A549 treated with GW870086 at 1 μM for 4 hours (cell line): ENCODE data around the gene ZBTB12. TPM values are rescaled to one million over a fixed set of nuclear protein-coding genes. Genes with fewer than 3 reads are reported as not detected.

Source experiments
- total RNA-seq: library from RNA; stranded (reverse); fragments of 200-300 nt; extraction: Qiagen RNA extraction; gene quantifications from 5 replicates; pipeline ENCODE4 v1.2.3, GENCODE V29; 2022; ENCODE audit warnings: low read depth

The ZBTB12 gene
- total RNA-seq, result 3.1 to 4.0 TPM (median 3.5 TPM) in 5 replicates

GRCh38 chr6:31901953-31902643 lies at the start of gene ZBTB12:
Gene ZBTB12, minus strand, starts transcription at chr6:31902086. Its CDS starts 781 bp downstream, at chr6:31901305.

GRCh38 chr6:31945507-31946369 lies 43.9 kb upstream of the ZBTB12 start, which contains the start of gene CFB:
Gene CFB, plus strand, starts transcription at chr6:31946095. Its CDS starts 127 bp downstream, at chr6:31946222.

GRCh38 chr6:31927242-31927862 lies 25.5 kb upstream of the ZBTB12 start, which contains the start of gene C2:
Gene C2, plus strand, starts transcription at chr6:31927717. Its CDS starts 36 bp downstream, at chr6:31927753.

GRCh38 chr6:31897612-31898382 lies 4.1 kb downstream of the ZBTB12 start, which contains the start of gene EHMT2:
Gene EHMT2, minus strand, starts transcription at chr6:31897698. Its CDS starts 21 bp downstream, at chr6:31897677.

GRCh38 chr6:31878726-31879125 lies 23.2 kb downstream of the ZBTB12 start, which contains the start of gene SLC44A4:
Gene SLC44A4, minus strand, starts transcription at chr6:31878997. Its CDS starts 17 bp downstream, at chr6:31878980.

GRCh38 chr6:31862344-31863235 lies 39.3 kb downstream of the ZBTB12 start, which contains the start of gene NEU1:
Gene NEU1, minus strand, starts transcription at chr6:31862821. Its CDS starts 45 bp downstream, at chr6:31862776.

Other genes starting within 250 kb of the ZBTB12 start
- 114 to 149 TPM (median 138 TPM) in 5 replicates for gene BAG6, start 249.4 kb downstream of the ZBTB12 start, total RNA-seq
- gene APOM, start 246.2 kb downstream of the ZBTB12 start, total RNA-seq, result 2.6 to 4.5 TPM (median 3.1 TPM) in 5 replicates
- 10.6 to 12.7 TPM (median 12.1 TPM) in 5 replicates for gene C6orf47, start 241.3 kb downstream of the ZBTB12 start, total RNA-seq
- gene GPANK1, start 237.1 kb downstream of the ZBTB12 start, total RNA-seq, result 8.2 to 10.4 TPM (median 9.7 TPM) in 5 replicates
- 167 to 186 TPM (median 177 TPM) in 5 replicates for gene CSNK2B, start 236.0 kb downstream of the ZBTB12 start, total RNA-seq
- 3.6 to 5.4 TPM (median 4.3 TPM) in 5 replicates for gene LY6G5B, start 232.1 kb downstream of the ZBTB12 start, total RNA-seq
- 1.3 to 2.5 TPM (median 1.7 TPM) in 5 replicates for gene LY6G5C, start 221.0 kb downstream of the ZBTB12 start, total RNA-seq
- 12.8 to 19.4 TPM (median 18.7 TPM) in 5 replicates for gene ABHD16A, start 198.8 kb downstream of the ZBTB12 start, total RNA-seq
- gene LY6G6F, start 195.2 kb downstream of the ZBTB12 start, total RNA-seq, result not detected in 5 replicates
- not detected in 5 replicates for gene LY6G6D, start 186.7 kb downstream of the ZBTB12 start, total RNA-seq
- gene LY6G6C, start 180.3 kb downstream of the ZBTB12 start, total RNA-seq, result 0.14 TPM in 1 of 5 replicates, not detected in the others
- not detected in 5 replicates for gene MPIG6B, start 178.7 kb downstream of the ZBTB12 start, total RNA-seq
- gene DDAH2, start 172.8 kb downstream of the ZBTB12 start, total RNA-seq, result 26.8 to 31.8 TPM (median 27.9 TPM) in 5 replicates
- 486 to 498 TPM (median 493 TPM) in 5 replicates for gene CLIC1, start 165.6 kb downstream of the ZBTB12 start, total RNA-seq
- 10.5 to 13.8 TPM (median 12.5 TPM) in 5 replicates for gene MSH5, start 162.1 kb downstream of the ZBTB12 start, total RNA-seq
- gene SAPCD1, start 139.4 kb downstream of the ZBTB12 start, total RNA-seq, result 1.6 to 3.9 TPM (median 3.7 TPM) in 5 replicates
- gene VWA7, start 124.8 kb downstream of the ZBTB12 start, total RNA-seq, result 1.2 to 2.0 TPM (median 1.5 TPM) in 5 replicates
- 47.4 to 59.1 TPM (median 53.3 TPM) in 5 replicates for gene VARS1, start 106.3 kb downstream of the ZBTB12 start, total RNA-seq
- gene LSM2, start 95.1 kb downstream of the ZBTB12 start, total RNA-seq, result 52.2 to 66.7 TPM (median 61.9 TPM) in 5 replicates
- gene HSPA1L, start 86.8 kb downstream of the ZBTB12 start, total RNA-seq, result 0.82 to 1.5 TPM (median 1.3 TPM) in 5 replicates
- gene HSPA1A, start 86.5 kb downstream of the ZBTB12 start, total RNA-seq, result 148 to 264 TPM (median 205 TPM) in 5 replicates
- 116 to 191 TPM (median 162 TPM) in 5 replicates for gene HSPA1B, start 74.3 kb downstream of the ZBTB12 start, total RNA-seq
- gene NEU1, start 39.3 kb downstream of the ZBTB12 start, total RNA-seq, result 24.9 to 34.9 TPM (median 25.5 TPM) in 5 replicates
- 0.05 to 0.21 TPM in 2 of 5 replicates, not detected in the others for gene SLC44A4, start 23.1 kb downstream of the ZBTB12 start, total RNA-seq
- gene EHMT2, start 4.4 kb downstream of the ZBTB12 start, total RNA-seq, result 23.1 to 27.6 TPM (median 27.1 TPM) in 5 replicates
- 0.07 to 0.43 TPM (median 0.23 TPM) in 5 replicates for gene C2, start 25.6 kb upstream of the ZBTB12 start, total RNA-seq
- 1.6 to 3.3 TPM (median 2.4 TPM) in 5 replicates for gene CFB, start 44.0 kb upstream of the ZBTB12 start, total RNA-seq
- gene NELFE, start 56.9 kb upstream of the ZBTB12 start, total RNA-seq, result 73.9 to 80.8 TPM (median 79.3 TPM) in 5 replicates
- gene SKIC2, start 57.1 kb upstream of the ZBTB12 start, total RNA-seq, result 16.7 to 25.7 TPM (median 25.0 TPM) in 5 replicates
- gene DXO, start 70.1 kb upstream of the ZBTB12 start, total RNA-seq, result 10.4 to 12.0 TPM (median 11.0 TPM) in 5 replicates
- 0.87 to 1.7 TPM (median 0.93 TPM) in 5 replicates for gene C4A, start 80.0 kb upstream of the ZBTB12 start, total RNA-seq
- gene C4B, start 112.7 kb upstream of the ZBTB12 start, total RNA-seq, result 0.53 to 1.4 TPM (median 1.1 TPM) in 5 replicates
- 0.08 TPM in 1 of 5 replicates, not detected in the others for gene CYP21A2, start 136.3 kb upstream of the ZBTB12 start, total RNA-seq
- 0.42 to 1.3 TPM (median 0.65 TPM) in 5 replicates for gene TNXB, start 207.3 kb upstream of the ZBTB12 start, total RNA-seq
- 25.5 to 33.4 TPM (median 33.2 TPM) in 5 replicates for gene ATF6B, start 226.2 kb upstream of the ZBTB12 start, total RNA-seq
- gene FKBPL, start 228.2 kb upstream of the ZBTB12 start, total RNA-seq, result 6.4 to 7.8 TPM (median 7.4 TPM) in 5 replicates
- 0.41 to 0.74 TPM (median 0.62 TPM) in 5 replicates for gene PRRT1, start 249.9 kb upstream of the ZBTB12 start, total RNA-seq